MV-4-11 (cell line): ENCODE results near the gene PLCL1.

Experiments
- DNase-seq: peaks from one replicate; lab custom pipeline; 2025; lab: John Stamatoyannopoulos, UW

PLCL1 gene

GRCh38 chr2:197888321-197888720 is 83.9 kb downstream of the PLCL1 start:
- no peak for DNase-seq

- peak; percentile 89 for DNase-seq
Observed at GRCh38 chr2:197889041-197889440, 84.6 kb downstream of the PLCL1 start.

DNA sequence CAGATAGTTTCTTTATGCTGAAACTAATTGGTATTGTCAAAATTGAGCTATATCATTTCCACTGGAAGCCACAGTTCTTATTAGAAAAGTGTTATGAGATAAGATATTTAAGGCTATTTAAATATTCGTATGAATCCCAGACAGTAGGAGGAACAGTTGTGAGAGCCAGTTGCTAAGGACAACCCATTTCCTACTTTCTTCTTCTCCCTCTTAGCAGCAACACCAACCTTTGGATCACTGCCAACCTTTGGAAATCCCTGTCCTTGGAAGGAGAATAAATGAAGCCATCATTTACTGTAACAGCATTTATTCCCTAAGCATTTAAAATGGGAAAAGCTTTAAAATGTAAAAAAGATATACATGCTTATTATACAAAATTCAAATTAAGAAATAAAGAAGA is 85.8 kb downstream of the PLCL1 start:
- no peak for DNase-seq

GRCh38 chr2:197891897-197892442 is 87.6 kb downstream of the PLCL1 start:
- DNase-seq: no peak

DNA sequence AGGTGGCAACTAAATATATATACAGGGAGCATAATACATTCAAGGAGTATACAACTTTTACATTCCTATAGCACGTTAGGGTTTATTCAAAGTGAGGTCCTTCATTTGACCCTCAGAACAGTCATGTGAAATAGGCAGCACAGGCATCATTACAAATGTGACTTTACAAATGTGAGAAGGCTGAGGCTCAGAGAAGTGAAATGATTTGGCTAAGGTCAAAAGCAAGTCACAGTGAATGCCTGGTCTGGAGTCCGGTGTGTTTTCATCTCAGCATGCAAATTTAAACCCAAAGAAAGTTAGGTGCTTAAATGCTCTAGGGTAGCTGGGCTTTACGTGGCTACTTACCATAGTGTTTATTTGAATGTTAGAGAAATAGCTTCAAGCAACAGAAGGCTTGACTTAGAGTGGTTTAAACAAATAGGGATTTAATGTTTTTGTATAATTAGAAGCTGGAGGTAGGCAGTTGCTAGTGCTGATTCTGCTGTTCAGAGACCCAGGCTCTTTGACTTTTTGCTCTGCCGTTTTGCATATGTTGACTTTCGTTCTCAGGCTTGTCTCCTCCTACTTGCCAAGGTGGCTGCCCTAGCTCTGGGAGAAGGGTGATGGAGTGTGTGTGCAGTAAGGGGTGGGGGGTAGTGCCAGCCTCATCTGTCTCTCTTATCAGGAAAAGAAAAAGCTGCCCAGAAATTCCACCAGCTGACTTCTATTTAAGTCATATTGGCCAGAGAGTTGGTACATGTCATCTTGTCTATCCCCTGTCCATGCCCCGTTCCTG is 89.2 kb downstream of the PLCL1 start:
- no peak for DNase-seq

GRCh38 chr2:197894751-197895274 is 90.4 kb downstream of the PLCL1 start:
- DNase-seq: no peak

- DNase-seq: no peak
Observed at GRCh38 chr2:197897960-197898678, 93.7 kb downstream of the PLCL1 start.

GRCh38 chr2:197904446-197904845 is 100.1 kb downstream of the PLCL1 start:
- DNase-seq: no peak

DNA sequence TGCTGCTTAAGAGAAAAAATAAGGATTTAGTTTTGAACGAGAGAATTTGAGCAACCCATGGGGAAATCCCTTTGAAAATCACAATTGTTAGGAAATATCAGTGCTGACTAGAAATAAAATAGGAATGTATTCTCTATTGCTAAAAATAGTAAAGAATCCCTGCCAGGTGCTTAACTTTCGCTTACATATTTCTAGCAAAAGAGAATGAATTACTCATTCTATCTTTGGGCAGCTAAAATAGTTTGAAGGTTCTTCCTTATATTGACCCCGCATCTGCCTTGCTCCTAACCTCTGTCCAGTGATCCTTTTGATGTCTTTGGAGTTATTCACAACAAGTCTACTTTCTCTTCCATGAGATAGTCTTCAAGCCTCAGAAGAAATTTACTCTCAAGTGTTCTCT is 103.8 kb downstream of the PLCL1 start:
- no peak for DNase-seq

- DNase-seq: no peak
Observed at GRCh38 chr2:197908990-197909776, 104.8 kb downstream of the PLCL1 start.

GRCh38 chr2:197911667-197912066 is 107.3 kb downstream of the PLCL1 start:
- no peak for DNase-seq

DNA sequence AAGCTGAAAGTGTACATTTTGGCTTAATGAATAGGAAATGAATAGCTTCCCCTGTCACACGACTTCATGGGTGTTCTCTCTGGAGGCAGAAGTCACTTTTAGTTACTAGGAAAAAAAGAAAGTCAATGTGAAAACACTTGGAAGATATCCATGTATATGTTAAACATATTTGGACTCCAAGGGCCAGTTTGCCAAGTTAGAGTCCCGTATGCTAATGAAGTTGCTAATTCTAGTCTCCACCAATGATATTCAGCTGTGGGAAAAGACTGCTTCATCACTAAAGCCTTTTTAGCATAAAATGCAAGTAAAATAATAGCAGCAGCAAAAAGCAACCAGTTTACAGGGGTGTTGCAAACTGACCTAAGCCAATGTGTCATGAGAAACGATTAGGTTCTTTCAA is 108.7 kb downstream of the PLCL1 start:
- no peak for DNase-seq

DNA sequence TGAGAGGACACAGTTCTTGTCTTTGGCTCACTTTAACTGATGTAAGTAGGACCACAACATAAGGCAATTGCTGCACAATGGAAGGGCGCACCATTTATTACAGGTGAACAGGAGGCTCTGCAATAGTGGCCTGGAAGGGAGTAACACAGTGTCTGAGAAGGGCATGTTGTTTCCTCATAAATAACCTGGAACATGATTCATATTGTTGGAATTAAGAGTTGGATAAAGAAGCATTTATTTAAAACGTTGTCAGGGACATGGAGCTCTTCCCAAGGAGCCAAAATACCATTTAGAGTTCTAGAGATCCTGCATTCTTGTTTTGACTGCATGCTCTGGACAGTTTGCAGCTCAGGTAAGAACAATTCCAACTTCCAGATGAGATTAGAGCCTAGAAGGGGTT is 110.4 kb downstream of the PLCL1 start:
- DNase-seq: no peak

GRCh38 chr2:197915548-197916265 is 111.3 kb downstream of the PLCL1 start:
- DNase-seq: peak; percentile 71

DNA sequence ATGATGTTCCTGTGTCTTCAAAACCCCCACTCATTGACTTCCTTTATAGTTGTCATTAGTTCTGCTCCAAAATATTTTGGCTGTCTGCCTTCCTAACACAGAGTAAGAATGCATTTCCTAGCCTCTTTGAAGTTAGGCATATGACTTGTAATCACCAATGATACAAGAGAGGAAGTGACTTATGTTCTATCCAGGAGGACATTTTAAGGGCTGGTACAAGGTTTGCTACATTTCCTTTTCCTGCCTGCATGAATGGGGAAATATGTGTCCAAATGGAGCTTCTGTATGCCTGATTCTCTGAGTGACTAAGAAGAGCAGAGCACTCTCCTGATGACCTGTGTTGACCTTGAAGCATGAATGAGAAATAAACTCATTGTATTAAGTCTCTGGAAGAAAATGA is 115.1 kb downstream of the PLCL1 start:
- DNase-seq: peak; percentile 17

DNA sequence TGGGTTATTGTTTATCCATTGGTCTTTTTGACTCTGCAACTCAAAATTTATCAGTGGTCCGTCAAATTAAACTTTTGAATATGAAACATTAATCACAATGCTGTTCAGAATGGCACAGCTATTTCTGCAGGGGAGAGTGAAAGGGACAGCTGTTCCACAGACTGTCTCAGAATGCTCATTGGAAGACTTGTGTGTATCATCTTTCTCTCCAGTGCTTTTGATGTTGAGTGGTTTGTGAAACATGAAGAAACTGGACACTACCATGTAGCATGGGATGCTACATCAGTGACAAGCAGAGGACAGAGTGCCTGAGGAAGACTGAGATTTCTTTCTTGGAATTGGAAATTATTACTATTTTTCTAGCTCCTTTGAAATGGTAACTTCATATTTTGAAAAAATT is 115.7 kb downstream of the PLCL1 start:
- no peak for DNase-seq

- no peak for DNase-seq
Observed at GRCh38 chr2:197920592-197921201, 116.3 kb downstream of the PLCL1 start.

- DNase-seq: no peak
Observed at GRCh38 chr2:197924483-197924882, 120.1 kb downstream of the PLCL1 start.

GRCh38 chr2:197925204-197925603 is 120.8 kb downstream of the PLCL1 start:
- no peak for DNase-seq

- DNase-seq: no peak
Observed at GRCh38 chr2:197925976-197926375, 121.6 kb downstream of the PLCL1 start.

- DNase-seq: no peak
Observed at GRCh38 chr2:197926673-197927072, 122.3 kb downstream of the PLCL1 start.
